Aorta (tissue), 5 donors: Measurements from ENCODE around the gene GGT6. TPM values are rescaled to one million over a fixed set of nuclear protein-coding genes. Genes with fewer than 3 reads are reported as not detected.

Source experiments
- ATAC-seq: fragments of 200-7000 bp; cut with Tn5 transposase; one replicate; pipeline ENCODE4 v1.9.1; 2022; ENCODE audit warnings: moderate library complexity; ENCODE audit not compliant: low FRiP score
- DNase-seq, 2 donors: peaks; one replicate each; pipeline ENCODE4 v3.0.0-alpha.2; 2020
- H3K27ac ChIP-seq, 2 donors: one replicate each; pipeline ENCODE4 v1.5.1; 2013; ENCODE audit warnings: low read length in 2 of 2, mild to moderate bottlenecking in 2 of 2, moderate library complexity in 2 of 2, control low read depth in 1 of 2, inconsistent platforms in 1 of 2, low read depth in 1 of 2
- H3K27me3 ChIP-seq, 2 donors: one replicate each; pipeline ENCODE4 v1.6.1; 2013; ENCODE audit warnings: control low read depth in 1 of 2, low read length in 1 of 2, mild to moderate bottlenecking in 1 of 2, moderate library complexity in 1 of 2; ENCODE audit not compliant: insufficient read depth in 2 of 2, control insufficient read depth in 1 of 2
- H3K36me3 ChIP-seq, 2 donors: one replicate each; pipeline ENCODE4 v1.6.1; 2013; ENCODE audit warnings: control low read depth in 1 of 2, low read length in 1 of 2, mild to moderate bottlenecking in 1 of 2; ENCODE audit not compliant: insufficient read depth in 2 of 2, control insufficient read depth in 1 of 2
- H3K4me1 ChIP-seq, 2 donors: one replicate each; pipeline ENCODE4 v1.6.1; 2013; ENCODE audit warnings: low read length in 2 of 2, control low read depth in 1 of 2, mild to moderate bottlenecking in 1 of 2, moderate library complexity in 1 of 2; ENCODE audit not compliant: insufficient read depth in 2 of 2, control insufficient read depth in 1 of 2
- H3K4me3 ChIP-seq, 2 donors: one replicate each; pipeline ENCODE4 v1.5.1; 2013; ENCODE audit warnings: low read length in 2 of 2, control low read depth in 1 of 2, mild to moderate bottlenecking in 1 of 2
- H3K9me3 ChIP-seq: one replicate; pipeline ENCODE4 v1.6.1; 2013; ENCODE audit warnings: mild to moderate bottlenecking, low read length; ENCODE audit not compliant: control insufficient read depth
- WGBS, 2 donors: extraction: QIAGEN DNeasy Blood & Tissue Kit; methylation state at CpG; one replicate each; pipeline ENCODE4 v1.1.7; 2013; 5-methylcytosine and 5-hydroxymethylcytosine counted together
- intact Hi-C, 2 donors: fragments of 100-400 bp; cut with DNase I; formaldehyde crosslinking; loops; one replicate each; pipeline versions ENCODE4 v1.14.2 to v1.15.0; 2022
- polyA plus RNA-seq, 2 donors: library from polyadenylated mRNA; stranded (reverse); fragments of 200-250 nt; gene quantifications; one replicate each; pipeline ENCODE4 v1.2.3, GENCODE V29; 2013
- total RNA-seq, 2 donors: library from RNA; stranded (reverse); fragmentation: NEBNext Ultra II Directional; extraction: Animal tissue kit (Norgen Biotek cat#: 25700); gene quantifications; one replicate each; pipeline ENCODE4 v1.2.1, GENCODE V29; 2021
- donor health status: healthy with polysubstance abuse.
- donor health status: Bipolar disorder and iron deficiency.
- donor health status: DM: no; HTN: no; CAD: no.
- donor health status: DM: no; HTN: no; CAD: no.
- donor health status: DM: yes; HTN: yes; CAD: no.

Gene GGT6
- total and polyA plus RNA-seq, 4 donors = 3.5 TPM; not detected in 3

- ATAC-seq (no peak), DNase-seq (peak in 1 of 2 donors; percentile 74)
- no peaks in the 10 kb centered on the region for H3K27me3 ChIP-seq
- H3K9me3 ChIP-seq = no peaks in the 10 kb centered on the region
- H3K4me1 ChIP-seq = no peaks in the 10 kb centered on the region
- H3K27ac ChIP-seq = no peak overlapping the region
- peaks cover 0 to 10% of the 10 kb centered on the region in 2 donors for H3K36me3 ChIP-seq
- intact Hi-C loops = no loop called here
- WGBS, 2 donors = 95% methylated on average over 27 of the region's 27 CpGs
- H3K4me3 ChIP-seq = no peak overlapping the region
These were observed 8.4 kb downstream of the GGT6 start for GRCh38 chr17:4551796-4552525.

- 80 to 85% methylated on average over 8 of the region's 8 CpGs for WGBS, 2 donors
- Histone ChIP-seq H3K9me3 (no peaks in the 10 kb centered on the region), H3K36me3 (peaks cover 0 to 10% of the 10 kb centered on the region in 2 donors), H3K4me1 (no peaks in the 10 kb centered on the region), H3K27me3 (no peaks in the 10 kb centered on the region), H3K4me3 (no peak overlapping the region), H3K27ac (no peak overlapping the region)
- intact Hi-C loops = no loop called here
- DNase-seq (no peak), ATAC-seq (no peak)
These were observed 9.2 kb downstream of the GGT6 start for GRCh38 chr17:4551141-4551540.

GRCh38 chr17:4550534-4551039 is 9.8 kb downstream of the GGT6 start:
- Histone ChIP-seq H3K9me3 (no peaks in the 10 kb centered on the region), H3K27ac (no peak overlapping the region), H3K27me3 (no peaks in the 10 kb centered on the region), H3K4me3 (no peak overlapping the region), H3K36me3 (peaks cover 0 to 10% of the 10 kb centered on the region in 2 donors), H3K4me1 (no peaks in the 10 kb centered on the region)
- ATAC-seq = no peak
- DNase-seq = no peak
- intact Hi-C loops = no loop called here
- 91% methylated on average over 16 of the region's 16 CpGs for WGBS, 2 donors

GRCh38 chr17:4549781-4550533 is 10.4 kb downstream of the GGT6 start:
- WGBS, 2 donors = 84 to 87% methylated on average over 25 of the region's 25 CpGs
- no peak overlapping the region for H3K4me3 ChIP-seq
- no peaks in the 10 kb centered on the region for H3K9me3 ChIP-seq
- H3K27ac ChIP-seq = no peak overlapping the region
- peaks cover 0 to 10% of the 10 kb centered on the region in 2 donors for H3K36me3 ChIP-seq
- DNase-seq (no peak), ATAC-seq (no peak)
- H3K4me1 ChIP-seq = no peaks in the 10 kb centered on the region
- intact Hi-C loops = no loop called here
- no peaks in the 10 kb centered on the region for H3K27me3 ChIP-seq

GRCh38 chr17:4548721-4549531 is 11.5 kb downstream of the GGT6 start:
- intact Hi-C loops = no loop called here
- 82 to 85% methylated on average over 24 of the region's 24 CpGs for WGBS, 2 donors
- ATAC-seq (no peak), DNase-seq (no peak)
- Histone ChIP-seq H3K4me1 (no peaks in the 10 kb centered on the region), H3K27ac (no peak overlapping the region), H3K9me3 (no peaks in the 10 kb centered on the region), H3K27me3 (no peaks in the 10 kb centered on the region), H3K4me3 (no peak overlapping the region), H3K36me3 (peaks cover 0 to 10% of the 10 kb centered on the region in 2 donors)

GRCh38 chr17:4548061-4548461 is 12.3 kb downstream of the GGT6 start:
- H3K27ac ChIP-seq = no peak overlapping the region
- WGBS, 2 donors = 89 to 93% methylated on average over 18 of the region's 18 CpGs
- ATAC-seq = no peak
- peaks cover 0 to 10% of the 10 kb centered on the region in 2 donors for H3K36me3 ChIP-seq
- no peaks in the 10 kb centered on the region for H3K4me1 ChIP-seq
- no peak overlapping the region for H3K4me3 ChIP-seq
- DNase-seq = no peak
- no peaks in the 10 kb centered on the region for H3K9me3 ChIP-seq
- intact Hi-C loops = no loop called here
- no peaks in the 10 kb centered on the region for H3K27me3 ChIP-seq

- DNase-seq = no peak
- intact Hi-C loops = no loop called here
- H3K36me3 ChIP-seq = peaks cover 0 to 10% of the 10 kb centered on the region in 2 donors
- no peaks in the 10 kb centered on the region for H3K4me1 ChIP-seq
- WGBS, 2 donors = 84 to 87% methylated on average over 17 of the region's 17 CpGs
- H3K4me3 ChIP-seq = no peak overlapping the region
- no peak for ATAC-seq
- no peaks in the 10 kb centered on the region for H3K9me3 ChIP-seq
- H3K27me3 ChIP-seq = no peaks in the 10 kb centered on the region
- no peak overlapping the region for H3K27ac ChIP-seq
These were observed 13.1 kb downstream of the GGT6 start for GRCh38 chr17:4547118-4547906.
